NCI-H1436 treated with DMSO at 0.1 percent for 48 hours (cell line): ENCODE measurements around the gene MRGPRF.

Source experiments
- DNase-seq: peaks from one replicate; lab custom pipeline; 2025; lab: John Stamatoyannopoulos, UW

The MRGPRF gene

GRCh38 chr11:69050592-69051380 is 37.7 kb upstream of the MRGPRF start:
- no peak for DNase-seq

- no peak for DNase-seq
These were observed 36.4 kb upstream of the MRGPRF start for GRCh38 chr11:69049490-69049867.

- peak; percentile 69 for DNase-seq
These were observed 35.8 kb upstream of the MRGPRF start, which contains the start of gene TPCN2 for GRCh38 chr11:69048694-69049489. Gene TPCN2, plus strand, starts transcription at chr11:69048932. Its CDS starts 66 bp downstream, at chr11:69048998.

GRCh38 chr11:69048031-69048693 is 35.1 kb upstream of the MRGPRF start:
- no peak for DNase-seq

GRCh38 chr11:69044111-69045013 is 31.3 kb upstream of the MRGPRF start:
- DNase-seq: no peak

- DNase-seq: no peak
These were observed 28.5 kb upstream of the MRGPRF start for GRCh38 chr11:69041516-69041915.

- no peak for DNase-seq
These were observed 27.7 kb upstream of the MRGPRF start for GRCh38 chr11:69040581-69041260.

GRCh38 chr11:69040051-69040450 is 27.0 kb upstream of the MRGPRF start:
- DNase-seq: no peak

- no peak for DNase-seq
These were observed 26.5 kb upstream of the MRGPRF start for GRCh38 chr11:69039501-69039900.

GRCh38 chr11:69037544-69037943 is 24.5 kb upstream of the MRGPRF start:
- DNase-seq: no peak

- DNase-seq: no peak
These were observed 24.0 kb upstream of the MRGPRF start for GRCh38 chr11:69037074-69037473.

- DNase-seq: no peak
These were observed 22.9 kb upstream of the MRGPRF start for GRCh38 chr11:69035946-69036340.

- no peak for DNase-seq
These were observed 22.3 kb upstream of the MRGPRF start for GRCh38 chr11:69035150-69035945.

GRCh38 chr11:69034123-69034867 is 21.2 kb upstream of the MRGPRF start:
- DNase-seq: no peak

GRCh38 chr11:69033431-69033830 is 20.4 kb upstream of the MRGPRF start:
- DNase-seq: no peak

- DNase-seq: no peak
These were observed 19.8 kb upstream of the MRGPRF start for GRCh38 chr11:69032833-69033232.

- DNase-seq: no peak
These were observed 17.3 kb upstream of the MRGPRF start for GRCh38 chr11:69030301-69030700.

GRCh38 chr11:69027704-69028372 is 14.8 kb upstream of the MRGPRF start:
- no peak for DNase-seq

- no peak for DNase-seq
These were observed 11.5 kb upstream of the MRGPRF start for GRCh38 chr11:69024509-69024908.
